Loucy (cell line): ENCODE measurements around the gene SP6.

Experiments used
- H2AFZ ChIP-seq: fragments of 200-600 bp; sonication (generic); 2 replicates; pipeline ENCODE4 v1.6.0; 2016; ENCODE audit warnings: antibody characterized with exemption, mild to moderate bottlenecking, low read length, moderate library complexity
- H3F3A ChIP-seq: fragments of 200-600 bp; 2 replicates; pipeline ENCODE4 v1.6.0; 2016; ENCODE audit warnings: antibody characterized with exemption, low read depth, mild to moderate bottlenecking
- H3K27me3 ChIP-seq: fragments of 200-600 bp; sonication (generic); 2 replicates; pipeline ENCODE4 v1.6.1; 2014; ENCODE audit warnings: low read length, mild to moderate bottlenecking; ENCODE audit not compliant: insufficient read depth, poor library complexity, severe bottlenecking
- H3K36me3 ChIP-seq: fragments of 200-600 bp; sonication (generic); 2 replicates; pipeline ENCODE4 v1.6.1; 2016; ENCODE audit warnings: low read length; ENCODE audit not compliant: insufficient read depth
- H3K4me1 ChIP-seq: fragments of 200-600 bp; sonication (generic); 2 replicates; pipeline ENCODE4 v1.5.1; 2014; ENCODE audit warnings: low read length, mild to moderate bottlenecking; ENCODE audit not compliant: insufficient read depth, poor library complexity, severe bottlenecking
- H3K4me2 ChIP-seq: fragments of 200-600 bp; sonication (generic); 2 replicates; pipeline ENCODE4 v1.6.0; 2014; ENCODE audit warnings: antibody characterized with exemption, low read length, low read depth, mild to moderate bottlenecking; ENCODE audit not compliant: poor library complexity, severe bottlenecking
- H3K4me3 ChIP-seq: fragments of 200-600 bp; sonication (generic); 2 replicates; pipeline ENCODE4 v1.5.1; 2014; ENCODE audit warnings: low read length, mild to moderate bottlenecking, mixed read lengths; ENCODE audit not compliant: poor library complexity, severe bottlenecking
- H3K79me2 ChIP-seq: fragments of 200-600 bp; sonication (generic); 2 replicates; pipeline ENCODE4 v1.6.1; 2014; ENCODE audit warnings: low read length; ENCODE audit not compliant: insufficient read depth
- H3K9ac ChIP-seq: fragments of 200-600 bp; sonication (generic); 2 replicates; pipeline ENCODE4 v1.6.0; 2014; ENCODE audit warnings: mild to moderate bottlenecking, low read depth, low read length, moderate library complexity; ENCODE audit not compliant: poor library complexity, severe bottlenecking
- H3K9me2 ChIP-seq: fragments of 200-600 bp; sonication (generic); replicated peaks from 2 replicates; pipeline ENCODE4 v1.6.1; 2016; ENCODE audit warnings: low read depth, low read length, mixed read lengths
- H3K9me3 ChIP-seq: fragments of 200-600 bp; sonication (generic); 2 replicates; pipeline ENCODE4 v1.6.1; 2014; ENCODE audit warnings: mild to moderate bottlenecking, antibody characterized with exemption, low read length, low read depth; ENCODE audit not compliant: insufficient read depth
- H4K20me1 ChIP-seq: fragments of 200-600 bp; sonication (generic); 2 replicates; pipeline ENCODE4 v1.6.0; 2014; ENCODE audit warnings: antibody characterized with exemption, low read length, mild to moderate bottlenecking; ENCODE audit not compliant: insufficient read depth, poor library complexity, severe bottlenecking
- CTCF ChIP-seq: fragments of 200-600 bp; sonication (generic); conservative IDR thresholded peaks from 2 replicates; pipeline ENCODE4 v1.5.1; 2014; ENCODE audit warnings: mild to moderate bottlenecking, antibody characterized with exemption, low read length
- EZH2phosphoT487 ChIP-seq: fragments of 200-600 bp; IDR thresholded peaks from 2 replicates; pipeline ENCODE4 v1.6.1; 2018; ENCODE audit warnings: antibody characterized with exemption, mild to moderate bottlenecking, moderate library complexity, borderline replicate concordance

SP6 gene

DNA sequence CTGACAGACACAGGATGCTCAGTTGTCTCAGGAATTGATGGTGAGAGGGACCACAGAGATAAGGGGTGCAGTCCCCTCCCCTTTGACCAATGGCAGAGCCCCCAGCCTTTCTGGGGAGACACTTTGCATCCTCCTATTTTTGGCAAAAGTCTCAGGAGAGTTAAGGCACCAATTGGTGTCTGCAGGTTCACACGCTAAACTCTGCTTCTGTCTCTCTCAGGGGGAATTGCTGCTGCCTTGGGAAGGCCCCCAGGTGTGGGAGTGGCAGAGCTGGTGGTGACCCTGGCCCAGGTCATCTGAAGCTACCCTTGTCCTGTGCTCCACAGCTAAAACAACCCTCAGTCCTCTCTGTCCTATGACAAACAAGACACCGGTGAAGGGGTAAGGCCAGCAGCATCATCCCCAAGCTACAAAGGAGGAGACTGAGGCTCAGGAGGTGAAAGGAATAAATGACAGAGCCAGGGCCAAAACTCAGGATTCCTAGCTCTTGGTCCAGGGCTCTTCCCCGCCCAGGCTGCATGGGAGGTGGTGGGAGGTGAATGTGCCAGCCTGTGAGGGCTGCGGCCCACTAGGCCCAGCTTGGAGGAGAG is 49.7 kb downstream of the SP6 start:
- no peaks in the 10 kb centered on the region for H3K79me2 ChIP-seq

GRCh38 chr17:47800686-47801085 is 50.3 kb downstream of the SP6 start:
- H3K4me3 ChIP-seq = no peak overlapping the region
- H3K4me2 ChIP-seq = no peak overlapping the region
- H3F3A ChIP-seq = no peaks in the 10 kb centered on the region
- no peaks in the 10 kb centered on the region for H3K79me2 ChIP-seq
- no peaks in the 10 kb centered on the region for H3K4me1 ChIP-seq
- no peak overlapping the region for H3K9ac ChIP-seq
- no peaks in the 10 kb centered on the region for H3K9me2 ChIP-seq
- H3K27me3 ChIP-seq = no peaks in the 10 kb centered on the region
- H2AFZ ChIP-seq = no peak overlapping the region
- no peaks in the 10 kb centered on the region for H3K36me3 ChIP-seq
- H3K9me3 ChIP-seq = no peaks in the 10 kb centered on the region
- TF ChIP-seq EZH2phosphoT487 (no peak), CTCF (no peak)
- H4K20me1 ChIP-seq = no peaks in the 10 kb centered on the region

More for the DNA sequence above, 49.7 kb downstream of the SP6 start:
- TF ChIP-seq CTCF = no peak
- TF ChIP-seq EZH2phosphoT487 = no peak
- Histone ChIP-seq H3K4me3 (no peak overlapping the region), H3K27me3 (no peaks in the 10 kb centered on the region), H3K9me3 (no peaks in the 10 kb centered on the region), H3F3A (no peaks in the 10 kb centered on the region), H4K20me1 (no peaks in the 10 kb centered on the region), H3K4me2 (no peak overlapping the region), H3K4me1 (no peaks in the 10 kb centered on the region), H3K9ac (no peak overlapping the region), H3K9me2 (no peaks in the 10 kb centered on the region), H3K36me3 (no peaks in the 10 kb centered on the region), H2AFZ (no peak overlapping the region)

GRCh38 chr17:47797797-47798196 is 53.2 kb downstream of the SP6 start:
- Histone ChIP-seq H3K9ac (no peak overlapping the region), H3K79me2 (no peaks in the 10 kb centered on the region), H4K20me1 (no peaks in the 10 kb centered on the region), H3K4me1 (peaks cover 3% of the 10 kb centered on the region), H3K9me2 (no peaks in the 10 kb centered on the region), H3K27me3 (no peaks in the 10 kb centered on the region), H3K4me3 (no peak overlapping the region), H3F3A (no peaks in the 10 kb centered on the region), H3K4me2 (no peak overlapping the region), H2AFZ (no peak overlapping the region), H3K9me3 (no peaks in the 10 kb centered on the region), H3K36me3 (no peaks in the 10 kb centered on the region)
- no peak for TF ChIP-seq CTCF
- TF ChIP-seq EZH2phosphoT487 = no peak
